ENCODE results near the gene GPATCH3.
"Not testable (repeated sequence)": the region's sequence is repeated elsewhere in the genome, so short reads cannot be mapped to it uniquely, and the experiment has no call there.

Gene GPATCH3

GRCh38 chr1:26852701-26853100 lies 47.6 kb downstream of the GPATCH3 start:
- H3K36me3 ChIP-seq (ENCODE audit: insufficient read depth): no peaks in the 10 kb centered on the region
- H3K27me3 ChIP-seq (ENCODE audit: insufficient read depth, low read depth): no peaks in the 10 kb centered on the region
- TF ChIP-seq, protein P1, sequence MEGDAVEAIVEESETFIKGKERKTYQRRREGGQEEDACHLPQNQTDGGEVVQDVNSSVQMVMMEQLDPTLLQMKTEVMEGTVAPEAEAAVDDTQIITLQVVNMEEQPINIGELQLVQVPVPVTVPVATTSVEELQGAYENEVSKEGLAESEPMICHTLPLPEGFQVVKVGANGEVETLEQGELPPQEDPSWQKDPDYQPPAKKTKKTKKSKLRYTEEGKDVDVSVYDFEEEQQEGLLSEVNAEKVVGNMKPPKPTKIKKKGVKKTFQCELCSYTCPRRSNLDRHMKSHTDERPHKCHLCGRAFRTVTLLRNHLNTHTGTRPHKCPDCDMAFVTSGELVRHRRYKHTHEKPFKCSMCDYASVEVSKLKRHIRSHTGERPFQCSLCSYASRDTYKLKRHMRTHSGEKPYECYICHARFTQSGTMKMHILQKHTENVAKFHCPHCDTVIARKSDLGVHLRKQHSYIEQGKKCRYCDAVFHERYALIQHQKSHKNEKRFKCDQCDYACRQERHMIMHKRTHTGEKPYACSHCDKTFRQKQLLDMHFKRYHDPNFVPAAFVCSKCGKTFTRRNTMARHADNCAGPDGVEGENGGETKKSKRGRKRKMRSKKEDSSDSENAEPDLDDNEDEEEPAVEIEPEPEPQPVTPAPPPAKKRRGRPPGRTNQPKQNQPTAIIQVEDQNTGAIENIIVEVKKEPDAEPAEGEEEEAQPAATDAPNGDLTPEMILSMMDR (conservative IDR thresholded peaks at IDR 0.05; ENCODE audit: low read depth, low read length): no peak
- H3K27ac ChIP-seq: no peak overlapping the region
- peaks cover 11% of the 10 kb centered on the region for H3K4me1 ChIP-seq (ENCODE audit: low read depth, poor library complexity, severe bottlenecking)
- H3K4me2 ChIP-seq: no peak overlapping the region
- H2AFZ ChIP-seq (ENCODE audit: low read depth): no peak overlapping the region
- no peaks in the 10 kb centered on the region for H4K20me1 ChIP-seq (ENCODE audit: insufficient read depth)
- no peak overlapping the region for H3K9ac ChIP-seq
- H3K4me3 ChIP-seq (IDR thresholded peaks at IDR 0.05; ENCODE audit: insufficient read depth, low read depth, low read length): no peak overlapping the region
- no peaks in the 10 kb centered on the region for H3K79me2 ChIP-seq (ENCODE audit: insufficient read depth, low read depth)

GRCh38 chr1:26851106-26851684 lies 49.1 kb downstream of the GPATCH3 start:
- Histone ChIP-seq H3K4me2 (no peak overlapping the region), H3K4me1 (ENCODE audit: low read depth, poor library complexity, severe bottlenecking) (peaks cover 11% of the 10 kb centered on the region), H3K79me2 (ENCODE audit: insufficient read depth, low read depth) (no peaks in the 10 kb centered on the region), H3K36me3 (ENCODE audit: insufficient read depth) (no peaks in the 10 kb centered on the region), H2AFZ (ENCODE audit: low read depth) (no peak overlapping the region), H3K27ac (no peak overlapping the region), H3K27me3 (ENCODE audit: insufficient read depth, low read depth) (no peaks in the 10 kb centered on the region), H3K4me3 (IDR thresholded peaks at IDR 0.05; ENCODE audit: insufficient read depth, low read depth, low read length) (no peak overlapping the region), H3K9ac (no peak overlapping the region), H4K20me1 (ENCODE audit: insufficient read depth) (no peaks in the 10 kb centered on the region)
- TF ChIP-seq, protein P1 (conservative IDR thresholded peaks at IDR 0.05; ENCODE audit: low read depth, low read length): no peak

DNA sequence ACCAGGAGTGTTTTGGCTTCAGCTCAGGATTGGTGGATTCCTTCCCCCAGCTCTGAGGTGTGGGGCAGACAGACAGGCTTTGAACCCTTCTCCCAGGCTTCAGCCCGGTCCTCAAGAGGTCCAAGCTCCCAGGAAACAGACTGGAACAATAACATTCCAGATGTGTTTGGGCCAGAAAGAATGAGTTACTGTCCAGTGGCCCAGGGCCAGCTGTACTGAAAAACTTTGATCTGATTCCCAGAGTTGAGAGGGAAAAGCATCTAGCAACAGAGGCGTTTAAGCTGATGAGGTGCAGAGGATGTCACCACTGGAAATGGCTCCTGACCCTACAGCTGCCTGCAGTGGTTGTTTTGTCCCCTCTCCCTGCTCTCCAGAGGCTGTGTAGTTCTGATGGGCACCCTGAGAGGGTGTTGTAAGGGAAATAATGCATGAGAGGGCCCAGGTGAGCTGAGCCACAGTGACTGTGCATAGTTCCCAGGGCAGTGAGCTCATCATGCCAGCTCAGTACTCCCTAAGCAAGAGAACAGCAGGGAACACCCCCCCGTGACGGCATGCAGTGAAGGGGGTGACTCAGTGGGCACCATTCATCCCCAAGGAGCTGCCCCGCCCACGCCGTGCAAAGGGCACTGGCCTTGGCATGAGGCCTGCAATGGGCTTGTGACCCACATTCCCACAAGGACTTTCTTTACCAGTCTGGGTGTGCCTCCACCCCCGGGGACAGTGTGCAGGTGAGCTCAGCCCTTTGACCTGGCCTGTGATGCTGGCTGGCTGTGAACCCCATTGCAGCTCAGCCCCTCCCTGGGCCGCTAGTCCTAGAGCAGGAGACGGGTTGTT lies 51.1 kb downstream of the GPATCH3 start:
- H3K4me1 ChIP-seq (ENCODE audit: low read depth, poor library complexity, severe bottlenecking): peaks cover 11% of the 10 kb centered on the region
- no peak overlapping the region for H3K4me3 ChIP-seq (IDR thresholded peaks at IDR 0.05; ENCODE audit: insufficient read depth, low read depth, low read length)
- H2AFZ ChIP-seq (ENCODE audit: low read depth): no peak overlapping the region
- H3K27me3 ChIP-seq (ENCODE audit: insufficient read depth, low read depth): no peaks in the 10 kb centered on the region
- no peak overlapping the region for H3K9ac ChIP-seq
- no peak overlapping the region for H3K4me2 ChIP-seq
- TF ChIP-seq, protein P1 (conservative IDR thresholded peaks at IDR 0.05; ENCODE audit: low read depth, low read length): no peak
- no peak overlapping the region for H3K27ac ChIP-seq
- H3K79me2 ChIP-seq (ENCODE audit: insufficient read depth, low read depth): no peaks in the 10 kb centered on the region
- H4K20me1 ChIP-seq (ENCODE audit: insufficient read depth): no peaks in the 10 kb centered on the region
- H3K36me3 ChIP-seq (ENCODE audit: insufficient read depth): no peaks in the 10 kb centered on the region

GRCh38 chr1:26848499-26848898 lies 51.8 kb downstream of the GPATCH3 start:
- no peak overlapping the region for H3K4me2 ChIP-seq

DNA sequence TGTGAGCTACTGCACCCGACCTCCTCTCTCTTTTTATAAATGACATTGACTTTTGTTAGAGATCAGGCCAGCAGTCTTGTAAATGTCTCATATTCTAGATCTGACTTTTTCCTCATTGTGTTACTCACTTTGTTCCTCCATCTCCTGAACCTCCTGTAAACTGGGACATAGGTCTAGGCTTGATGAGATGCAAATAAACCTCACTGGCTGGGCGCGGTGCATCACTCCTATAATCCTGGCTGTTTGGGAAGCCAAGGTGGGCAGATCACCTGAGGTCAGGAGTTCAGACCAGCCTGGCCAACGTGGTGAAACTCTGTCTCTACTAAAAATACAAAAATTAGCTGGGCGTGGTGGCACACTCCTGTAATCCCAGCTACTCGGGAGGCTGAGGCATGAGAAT lies 52.4 kb downstream of the GPATCH3 start:
- H3K27ac ChIP-seq; H3K4me1 ChIP-seq (ENCODE audit: low read depth, poor library complexity, severe bottlenecking); H3K27me3 ChIP-seq (ENCODE audit: insufficient read depth, low read depth); H3K4me2 ChIP-seq; H4K20me1 ChIP-seq (ENCODE audit: insufficient read depth); H3K79me2 ChIP-seq (ENCODE audit: insufficient read depth, low read depth); H3K4me3 ChIP-seq (IDR thresholded peaks at IDR 0.05; ENCODE audit: insufficient read depth, low read depth, low read length); H3K36me3 ChIP-seq (ENCODE audit: insufficient read depth); H2AFZ ChIP-seq (ENCODE audit: low read depth); H3K9ac ChIP-seq: not testable (repeated sequence)

More at GRCh38 chr1:26848499-26848898, 51.8 kb downstream of the GPATCH3 start:
- Histone ChIP-seq H3K27me3 (ENCODE audit: insufficient read depth, low read depth) (no peaks in the 10 kb centered on the region), H3K4me1 (ENCODE audit: low read depth, poor library complexity, severe bottlenecking) (peaks cover 11% of the 10 kb centered on the region), H3K4me3 (IDR thresholded peaks at IDR 0.05; ENCODE audit: insufficient read depth, low read depth, low read length) (no peak overlapping the region), H3K79me2 (ENCODE audit: insufficient read depth, low read depth) (no peaks in the 10 kb centered on the region), H3K27ac (no peak overlapping the region), H4K20me1 (ENCODE audit: insufficient read depth) (no peaks in the 10 kb centered on the region), H2AFZ (ENCODE audit: low read depth) (no peak overlapping the region), H3K36me3 (ENCODE audit: insufficient read depth) (no peaks in the 10 kb centered on the region), H3K9ac (no peak overlapping the region)
- TF ChIP-seq, protein P1 (conservative IDR thresholded peaks at IDR 0.05; ENCODE audit: low read depth, low read length): no peak

Measured in KMS-11 (cell line).